ENCODE results near the gene GPC5.

GPC5 gene

GRCh38 chr13:91684746-91685145 is 286.3 kb downstream of the GPC5 start:
- no peak for DNase-seq (ENCODE audit: insufficient read length, low spot score)
- no peak for TF ChIP-seq CTCF (IDR thresholded peaks at IDR 0.05; ENCODE audit: insufficient read depth, missing control alignments)
- no peak for FAIRE-seq

- TF ChIP-seq CTCF (IDR thresholded peaks at IDR 0.05; ENCODE audit: insufficient read depth, missing control alignments), result no peak
Observed at GRCh38 chr13:91690944-91691343, 292.5 kb downstream of the GPC5 start.

GRCh38 chr13:91693466-91693865 is 295.0 kb downstream of the GPC5 start:
- no peak for TF ChIP-seq CTCF (IDR thresholded peaks at IDR 0.05; ENCODE audit: insufficient read depth, missing control alignments)
- FAIRE-seq (no peak), DNase-seq (ENCODE audit: insufficient read length, low spot score) (no peak)

More at GRCh38 chr13:91690944-91691343, 292.5 kb downstream of the GPC5 start:
- no peak for DNase-seq (ENCODE audit: insufficient read length, low spot score)
- FAIRE-seq, result no peak

- DNase-seq (ENCODE audit: insufficient read length, low spot score) (no peak), FAIRE-seq (no peak)
- TF ChIP-seq CTCF (IDR thresholded peaks at IDR 0.05; ENCODE audit: insufficient read depth, missing control alignments), result no peak
Observed at GRCh38 chr13:91698308-91698707, 299.9 kb downstream of the GPC5 start.

GRCh38 chr13:91698767-91699166 is 300.3 kb downstream of the GPC5 start:
- no peak for DNase-seq (ENCODE audit: insufficient read length, low spot score)
- FAIRE-seq, result no peak
- TF ChIP-seq CTCF (IDR thresholded peaks at IDR 0.05; ENCODE audit: insufficient read depth, missing control alignments), result no peak

GRCh38 chr13:91699863-91700262 is 301.4 kb downstream of the GPC5 start:
- no peak for FAIRE-seq

GRCh38 chr13:91701975-91702374 is 303.6 kb downstream of the GPC5 start:
- TF ChIP-seq CTCF (IDR thresholded peaks at IDR 0.05; ENCODE audit: insufficient read depth, missing control alignments), result no peak
- FAIRE-seq (no peak), DNase-seq (ENCODE audit: insufficient read length, low spot score) (no peak)

More at GRCh38 chr13:91699863-91700262, 301.4 kb downstream of the GPC5 start:
- no peak for DNase-seq (ENCODE audit: insufficient read length, low spot score)
- TF ChIP-seq CTCF (IDR thresholded peaks at IDR 0.05; ENCODE audit: insufficient read depth, missing control alignments), result no peak

Data from D721Med (cell line).